K562 (cell line): Measurements from ENCODE around the gene HMGCL. TPM values are rescaled to one million over a fixed set of nuclear protein-coding genes. Genes with fewer than 3 reads are reported as not detected.

Source experiments
- BRD9 ChIP-seq: fragments of 450-650 bp; IDR thresholded peaks from 2 replicates; pipeline ENCODE4 v1.6.1; 2018; ENCODE audit warnings: low read depth; ENCODE audit not compliant: partially characterized antibody
- CREB3 ChIP-seq: fragments of 450-650 bp; conservative IDR thresholded peaks from 2 replicates; pipeline ENCODE4 v1.6.1; 2016; ENCODE audit warnings: missing genetic modification characterization, low read depth, mild to moderate bottlenecking, missing compliant biosample characterization, moderate library complexity
- FOXK2 ChIP-seq, 2 experiments: fragments of 450-650 bp; IDR thresholded peaks in 1 of 2; conservative IDR thresholded peaks in 1 of 2; 2 replicates each; pipeline ENCODE4 v1.6.1; 2016; ENCODE audit warnings: low read depth in 2 of 2, mild to moderate bottlenecking in 1 of 2
- HDAC3 ChIP-seq: fragments of 450-650 bp; IDR thresholded peaks from 2 replicates; pipeline ENCODE4 v1.6.1; 2018; ENCODE audit warnings: borderline replicate concordance, mild to moderate bottlenecking, moderate library complexity; ENCODE audit not compliant: partially characterized antibody
- HSF4 ChIP-seq: fragments of 250-450 bp; sonication (Bioruptor Pico); IDR thresholded peaks from 2 replicates; pipeline ENCODE4 v2.1.2; 2022; ENCODE audit warnings: mild to moderate bottlenecking, moderate library complexity, borderline replicate concordance
- IRF9 ChIP-seq: fragments of 450-650 bp; IDR thresholded peaks from 2 replicates; pipeline ENCODE4 v1.6.1; 2016; ENCODE audit warnings: missing biosample characterization, missing genetic modification characterization
- KDM5B ChIP-seq: fragments of 200-600 bp; sonication (generic); IDR thresholded peaks from 2 replicates; pipeline ENCODE4 v1.6.1; 2012; ENCODE audit warnings: low read depth, mild to moderate bottlenecking, moderate library complexity, low read length, control low read depth, inconsistent platforms; ENCODE audit not compliant: insufficient replicate concordance
- MAFG ChIP-seq: fragments of 450-650 bp; conservative IDR thresholded peaks from 2 replicates; pipeline ENCODE4 v1.6.1; 2016; ENCODE audit warnings: missing genetic modification characterization, missing compliant biosample characterization
- MBD2 ChIP-seq: sonication (generic); IDR thresholded peaks from 2 replicates; pipeline ENCODE4 v1.6.1; 2016; ENCODE audit warnings: low read depth, borderline replicate concordance
- MCM2 ChIP-seq: fragments of 450-650 bp; IDR thresholded peaks from 2 replicates; pipeline ENCODE4 v1.6.1; 2017; ENCODE audit warnings: low read depth, mild to moderate bottlenecking
- NCOA4 ChIP-seq: fragments of 450-650 bp; IDR thresholded peaks from 2 replicates; pipeline ENCODE4 v1.6.1; 2018; ENCODE audit warnings: mild to moderate bottlenecking; ENCODE audit not compliant: partially characterized antibody
- NRF1 ChIP-seq, 2 experiments: fragments of 450-650 bp; IDR thresholded peaks in 1 of 2; conservative IDR thresholded peaks in 1 of 2; 2 replicates each; pipeline ENCODE4 v1.6.1; 2014; ENCODE audit warnings: mild to moderate bottlenecking in 2 of 2
- PHTF2 ChIP-seq: fragments of 250-450 bp; sonication (Bioruptor Pico); IDR thresholded peaks from 2 replicates; pipeline ENCODE4 v1.5.0; 2021; ENCODE audit warnings: mild to moderate bottlenecking
- RBBP5 ChIP-seq: fragments of 200-600 bp; sonication (generic); IDR thresholded peaks from 2 replicates; pipeline ENCODE4 v1.6.1; 2012; ENCODE audit warnings: borderline replicate concordance, mild to moderate bottlenecking, low read length, control low read depth, inconsistent platforms; ENCODE audit not compliant: insufficient read depth, poor library complexity, severe bottlenecking
- RBFOX2 ChIP-seq: fragments of 200-400 bp; formaldehyde crosslinking; IDR thresholded peaks from 2 replicates; pipeline ENCODE4 v1.6.1; 2017; ENCODE audit warnings: low read depth, mild to moderate bottlenecking, low read length, moderate library complexity
- SNIP1 ChIP-seq: fragments of 450-650 bp; IDR thresholded peaks from 2 replicates; pipeline ENCODE4 v1.7.1; 2017; ENCODE audit warnings: low read depth, mild to moderate bottlenecking
- STAG1 ChIP-seq: sonication (generic); formaldehyde crosslinking; IDR thresholded peaks from 2 replicates; pipeline ENCODE4 v1.5.0; 2020; ENCODE audit warnings: missing genetic modification reagents, borderline replicate concordance
- STAT5B ChIP-seq: fragments of 250-450 bp; sonication (Bioruptor Pico); IDR thresholded peaks from 2 replicates; pipeline ENCODE4 v1.8.0; 2021; ENCODE audit warnings: mild to moderate bottlenecking, inconsistent platforms
- TAF7 ChIP-seq: fragments of 450-650 bp; IDR thresholded peaks from 2 replicates; pipeline ENCODE4 v1.6.1; 2016; ENCODE audit warnings: missing genetic modification characterization, missing compliant biosample characterization
- TCF3 ChIP-seq: sonication (generic); formaldehyde crosslinking; IDR thresholded peaks from 2 replicates; pipeline ENCODE4 v1.4.0; 2020; ENCODE audit warnings: mild to moderate bottlenecking, missing genetic modification reagents
- TSC22D4 ChIP-seq: fragments of 450-650 bp; IDR thresholded peaks from 2 replicates; pipeline ENCODE4 v1.6.1; 2016; ENCODE audit warnings: missing genetic modification characterization, missing biosample characterization, control low read depth
- ZBTB5 ChIP-seq: fragments of 450-650 bp; IDR thresholded peaks from 2 replicates; pipeline ENCODE4 v1.6.1; 2017; ENCODE audit warnings: antibody characterized with exemption
- ZNF140 ChIP-seq: fragments of 250-450 bp; sonication (Bioruptor Pico); IDR thresholded peaks from 2 replicates; pipeline ENCODE4 v1.8.0; 2021; ENCODE audit warnings: moderate library complexity, mild to moderate bottlenecking, inconsistent platforms
- ZNF175 ChIP-seq: fragments of 200-800 bp; sonication (Bioruptor generic); IDR thresholded peaks from 2 replicates; pipeline ENCODE4 v1.6.1; 2016; ENCODE audit warnings: low read depth, mild to moderate bottlenecking, missing genetic modification characterization, missing compliant biosample characterization
- ZNF830 ChIP-seq: fragments of 250-450 bp; sonication (Bioruptor Pico); IDR thresholded peaks from 2 replicates; pipeline ENCODE4 v1.5.0; 2021; ENCODE audit warnings: mild to moderate bottlenecking
- polyA plus RNA-seq, 8 experiments: library from polyadenylated mRNA; depleted of rRNA in 4 of 8; stranded (reverse) in 5 of 8; unstranded in 3 of 8; fragments of >200 nt; fragmentation: Nextera tagmentation in 2 of 8; fragmentation: Illumina TruSeq in 1 of 8; extraction: Ambion mirVana in 2 of 8; extraction: Trizol in 1 of 8; gene quantifications; 2 replicates each; pipeline versions ENCODE4 v1.2.1 to v1.2.3, GENCODE V29; 2011 to 2014; ENCODE audit warnings: inconsistent platforms in 1 of 8, missing spikeins in 1 of 8
- total RNA-seq, 7 experiments: library from RNA; depleted of rRNA in 6 of 7; stranded (reverse); fragments of >200 nt in 6 of 7; fragmentation: Illumina TruSeq in 2 of 7; extraction: Trizol in 2 of 7; gene quantifications; 2 replicates each; pipeline versions ENCODE4 v1.2.1 to v1.2.3, GENCODE V29; 2011 to 2021; ENCODE audit warnings: low replicate concordance in 1 of 7

HMGCL gene
- total and polyA plus RNA-seq, 9 of the 15 experiments (the other 6 are each of a cell fraction or from before 2014, with no cell fraction given) = 18.0 to 82.2 (median 24.2) TPM

GRCh38 chr1:23777979-23778814 lies 47.0 kb downstream of the HMGCL start, which contains the start of gene PITHD1 (continued):
- peak; percentile 66 for TF ChIP-seq MBD2
- TF ChIP-seq CREB3 (tag) = no peak
- no peak for TF ChIP-seq ZNF175 (CRISPR knock-in tag)
- TF ChIP-seq NRF1 (conservative IDR thresholded peaks at IDR 0.05 in 1 of 2, IDR thresholded peaks at IDR 0.05 in 1 of 2) = peak; percentile 92 to 93
- no peak for TF ChIP-seq MCM2
- no peak for TF ChIP-seq PHTF2 (CRISPR knock-in tag)
- TF ChIP-seq ZBTB5 = no peak
- TF ChIP-seq NCOA4 = no peak
- no peak for TF ChIP-seq ZNF830 (CRISPR knock-in tag)
- no peak for TF ChIP-seq STAG1 (CRISPR knock-in tag)
- TF ChIP-seq FOXK2 (conservative IDR thresholded peaks at IDR 0.05 in 1 of 2, IDR thresholded peaks at IDR 0.05 in 1 of 2; ENCODE audit: low read depth in 2 of 2) = peak; percentile 79 to 90
- peak; percentile 96 for TF ChIP-seq KDM5B
- TF ChIP-seq HDAC3 = peak; percentile 85
- TF ChIP-seq TAF7 (tag) = 0 out of 2 replicates have a peak, but pooled peaks have one; percentile 40
- TF ChIP-seq RBFOX2 = peak; percentile 94
- TF ChIP-seq TSC22D4 (tag) = no peak
- TF ChIP-seq BRD9 = no peak
- no peak for TF ChIP-seq STAT5B
- TF ChIP-seq IRF9 (tag) = 0 out of 2 replicates have a peak, but pooled peaks have one; percentile 51
- TF ChIP-seq SNIP1 = peak; percentile 74; the same call in 1 of the 2 replicates
- TF ChIP-seq RBBP5 = peak; percentile 97
- peak; percentile 97 for TF ChIP-seq TCF3 (CRISPR knock-in tag)
- TF ChIP-seq ZNF140 (CRISPR knock-in tag) = no peak
- TF ChIP-seq MAFG (tag) = no peak
- 0 out of 2 replicates have a peak, but pooled peaks have one; percentile 18 for TF ChIP-seq HSF4 (CRISPR knock-in tag)
